KBM-7 (cell line): ENCODE measurements around the gene KIAA1328.
A peak's percentile ranks its signal among the peaks of the same experiment; 100 is the strongest.
"Not testable (repeated sequence)": the region's sequence is repeated elsewhere in the genome, so short reads cannot be mapped to it uniquely, and the experiment has no call there.

Source experiments
- DNase-seq: peaks from one replicate; pipeline ENCODE4 v3.0.0-alpha.2; 2015
- in situ Hi-C: fragments of 300-500 bp; cut with MboI; formaldehyde crosslinking; loops from 2 replicates; pipeline ENCODE4 v1.14.3; 2020; ENCODE audit warnings: low sequenced_read_pairs, low pct_unique_long_range_greater_than_20kb, mixed read lengths

KIAA1328 gene

DNA sequence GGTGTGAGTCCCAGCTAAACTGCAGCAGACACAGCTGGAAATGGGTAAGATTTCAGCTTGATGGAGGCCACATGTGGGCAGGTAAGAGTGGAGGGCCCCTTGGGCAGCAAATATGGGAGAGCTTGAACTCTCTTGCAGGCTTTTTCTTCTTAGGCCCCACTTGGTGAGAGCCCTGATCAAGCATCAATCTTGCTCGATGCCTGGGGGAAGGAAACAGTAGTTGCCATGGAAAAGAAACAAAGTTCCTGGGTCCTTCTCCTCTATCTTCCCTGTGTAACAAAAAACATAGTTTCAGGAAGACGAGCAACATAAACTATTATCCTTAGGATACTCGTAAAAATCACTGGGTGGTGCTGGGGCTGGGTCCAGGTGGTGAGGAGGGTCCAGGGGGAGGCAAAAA is 42.9 kb downstream of the KIAA1328 start:
- in situ Hi-C loops = no loop called here

DNA sequence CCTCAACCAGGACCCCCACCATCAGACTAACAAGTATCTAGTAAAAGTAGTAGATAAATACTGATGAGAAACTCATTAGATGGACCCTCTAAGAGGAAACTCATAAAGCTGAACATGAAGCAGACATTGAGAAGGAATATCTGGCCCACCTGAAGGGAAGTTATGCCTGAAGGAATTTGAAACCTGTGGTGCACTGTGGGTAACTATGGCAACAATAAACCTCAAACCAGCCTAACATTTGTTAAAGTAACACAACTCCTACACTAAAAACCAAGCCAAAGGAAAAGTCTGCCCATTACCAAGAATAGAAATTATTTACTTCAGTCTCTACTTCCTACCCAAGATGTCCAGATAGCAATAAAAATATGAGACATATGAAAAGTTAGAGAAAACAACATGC is 43.4 kb downstream of the KIAA1328 start:
- in situ Hi-C loops = no loop called here
- no peak for DNase-seq

More for the DNA sequence above, 42.9 kb downstream of the KIAA1328 start:
- no peak for DNase-seq

GRCh38 chr18:36873826-36874225 is 44.9 kb downstream of the KIAA1328 start:
- in situ Hi-C loops, DNase-seq: not testable (repeated sequence)

- DNase-seq, in situ Hi-C loops: not testable (repeated sequence)
Measured at GRCh38 chr18:36879796-36880195, 50.9 kb downstream of the KIAA1328 start.

DNA sequence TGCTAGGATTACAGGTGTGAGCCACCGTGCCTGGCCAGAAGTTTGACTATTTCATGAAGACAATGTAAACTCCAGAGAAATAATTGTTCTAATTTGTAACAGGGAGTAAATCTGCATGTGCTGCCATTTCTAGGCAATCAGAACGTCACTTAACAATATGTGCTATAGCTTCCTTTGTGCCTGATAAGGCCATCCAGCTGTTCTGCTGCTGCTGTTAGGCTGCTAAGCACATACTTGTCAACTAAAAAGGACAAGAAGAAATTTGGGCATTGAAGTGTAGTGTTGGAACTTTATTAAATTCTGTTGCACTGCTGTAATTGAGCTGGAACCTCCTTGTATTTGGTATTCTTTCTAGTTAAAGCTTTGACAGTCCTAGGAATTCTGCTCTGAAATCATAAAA is 57.1 kb downstream of the KIAA1328 start:
- no peak for DNase-seq
- in situ Hi-C loops = no loop called here

- in situ Hi-C loops = no loop called here
Measured at GRCh38 chr18:36887114-36887513, 58.2 kb downstream of the KIAA1328 start.

DNA sequence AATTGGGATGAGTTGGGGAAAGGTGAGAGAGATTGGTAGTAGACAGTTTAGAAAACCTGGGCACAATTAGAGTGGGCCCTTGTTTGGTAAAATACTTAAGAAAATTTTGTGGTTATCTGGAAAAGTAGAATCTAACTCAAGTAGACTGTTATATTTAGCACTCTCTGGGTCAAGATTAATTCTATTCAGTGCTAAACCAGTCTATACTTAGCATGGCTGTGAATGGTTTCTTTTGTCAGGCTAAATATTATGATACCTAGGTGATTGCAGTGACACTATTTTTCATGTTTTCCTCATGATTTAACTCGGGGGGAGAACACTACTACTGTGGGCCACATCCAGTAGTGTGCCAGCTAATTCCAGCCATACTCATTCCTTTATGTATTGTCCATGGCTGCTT is 58.9 kb downstream of the KIAA1328 start:
- in situ Hi-C loops = no loop called here
- no peak for DNase-seq

More at GRCh38 chr18:36887114-36887513, 58.2 kb downstream of the KIAA1328 start:
- DNase-seq = peak; percentile 9

- in situ Hi-C loops = no loop called here
- no peak for DNase-seq
Measured at GRCh38 chr18:36888778-36889177, 59.9 kb downstream of the KIAA1328 start.

DNA sequence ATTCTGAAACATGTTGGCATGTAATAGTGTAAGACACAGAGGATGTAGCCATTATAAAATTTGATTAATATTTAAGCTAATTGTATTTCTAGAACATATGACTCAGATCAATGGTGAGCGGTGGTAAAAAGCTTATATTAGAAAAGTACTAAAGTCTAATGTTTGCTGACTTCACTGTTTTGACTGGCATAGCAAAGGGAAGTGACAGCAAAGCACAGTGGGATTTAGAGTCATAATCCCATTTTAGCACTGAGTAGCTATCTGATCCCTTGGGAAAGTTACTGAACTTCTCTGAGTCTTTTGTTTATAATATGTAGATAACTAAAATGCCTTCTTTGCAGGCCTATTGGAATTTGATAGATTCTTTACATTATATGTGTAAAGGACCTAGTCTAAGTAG is 60.4 kb downstream of the KIAA1328 start:
- DNase-seq = no peak
- in situ Hi-C loops = no loop called here

GRCh38 chr18:36889742-36890141 is 60.8 kb downstream of the KIAA1328 start:
- in situ Hi-C loops = no loop called here
- DNase-seq = no peak

- in situ Hi-C loops = no loop called here
- no peak for DNase-seq
Measured at GRCh38 chr18:36890598-36890997, 61.7 kb downstream of the KIAA1328 start.

- in situ Hi-C loops = no loop called here
- DNase-seq = no peak
Measured at GRCh38 chr18:36893227-36893626, 64.3 kb downstream of the KIAA1328 start.

DNA sequence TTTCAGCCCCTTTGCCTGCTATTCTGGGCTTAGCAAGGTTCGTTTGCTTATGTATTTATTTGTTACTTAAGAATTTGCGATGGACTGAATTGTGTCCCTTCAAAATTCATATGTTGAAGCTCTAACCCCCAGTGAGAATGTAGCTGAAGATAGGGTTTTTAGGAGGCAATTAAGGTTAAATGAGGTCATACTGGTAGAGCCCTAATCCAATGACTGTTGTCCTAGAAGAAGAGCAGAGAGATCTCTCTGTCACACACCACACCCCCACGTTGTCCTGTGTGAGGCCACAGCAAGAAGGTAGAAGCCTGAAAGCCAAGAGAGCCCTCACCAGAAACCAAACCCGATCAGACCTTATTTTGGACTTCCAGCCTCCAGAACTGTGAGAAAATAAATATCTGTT is 66.7 kb downstream of the KIAA1328 start:
- no peak for DNase-seq

DNA sequence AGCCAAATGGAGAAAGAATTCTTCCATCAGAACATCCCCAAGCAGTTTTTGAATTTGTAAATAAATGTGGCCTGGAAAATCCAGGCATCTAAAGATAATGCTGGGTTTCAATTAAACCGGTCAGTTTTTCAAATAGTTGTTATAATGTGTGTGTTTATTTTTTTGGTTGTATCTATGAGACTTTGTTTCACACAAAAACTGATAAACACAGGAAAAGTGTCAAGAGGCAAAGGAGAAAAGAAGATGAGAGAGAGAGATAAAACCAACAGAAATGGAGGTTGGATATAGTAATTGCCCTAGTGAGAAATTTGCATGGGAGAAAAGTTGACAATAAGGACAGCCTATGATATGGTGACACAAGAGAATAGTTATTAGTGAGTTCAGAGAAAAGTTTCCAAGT is 68.3 kb downstream of the KIAA1328 start:
- no peak for DNase-seq
- in situ Hi-C loops = no loop called here

More for the DNA sequence above, 66.7 kb downstream of the KIAA1328 start:
- in situ Hi-C loops = no loop called here

GRCh38 chr18:36899289-36899688 is 70.4 kb downstream of the KIAA1328 start:
- DNase-seq = peak; percentile 62

DNA sequence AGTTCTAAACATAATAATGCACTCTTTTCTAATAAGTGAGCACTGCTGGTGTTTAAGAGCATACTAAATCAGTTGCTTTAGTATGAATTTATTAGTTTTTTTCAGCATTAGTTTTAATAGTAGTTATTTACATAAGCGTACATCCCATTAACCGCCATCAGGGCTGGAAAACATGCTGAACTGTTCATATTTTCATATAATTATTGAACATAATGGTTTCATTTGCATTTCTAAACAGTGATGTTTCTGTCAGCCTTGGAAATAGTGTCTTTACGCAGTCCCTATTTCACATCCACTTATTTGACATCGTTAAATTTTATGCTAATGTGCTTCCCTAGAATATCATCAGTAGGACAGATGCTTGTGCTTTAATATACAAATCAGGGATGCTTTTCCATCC is 71.5 kb downstream of the KIAA1328 start:
- in situ Hi-C loops = no loop called here

More at GRCh38 chr18:36899289-36899688, 70.4 kb downstream of the KIAA1328 start:
- in situ Hi-C loops = no loop called here

DNA sequence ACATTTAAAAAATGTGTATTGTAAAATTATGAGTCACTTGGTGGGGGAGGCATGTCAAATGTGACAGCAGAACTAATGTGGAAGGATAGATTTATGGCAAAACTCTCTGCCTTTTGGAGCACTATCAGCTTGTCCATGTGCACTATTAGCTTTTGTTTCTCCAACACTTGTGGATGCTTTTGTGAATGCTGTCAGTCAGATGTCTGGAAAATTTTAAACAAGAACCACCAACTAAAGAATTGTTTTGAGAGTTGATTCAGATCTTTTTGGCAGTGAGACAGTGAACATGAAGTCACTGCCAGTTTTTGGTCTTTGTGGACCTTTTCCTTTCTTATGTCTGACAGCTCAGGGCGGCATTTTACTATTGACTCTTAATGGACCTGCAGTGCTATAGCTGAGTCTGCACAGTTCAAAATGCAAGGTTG is 72.4 kb downstream of the KIAA1328 start:
- in situ Hi-C loops = no loop called here
- DNase-seq = no peak

More for the DNA sequence above, 71.5 kb downstream of the KIAA1328 start:
- no peak for DNase-seq

DNA sequence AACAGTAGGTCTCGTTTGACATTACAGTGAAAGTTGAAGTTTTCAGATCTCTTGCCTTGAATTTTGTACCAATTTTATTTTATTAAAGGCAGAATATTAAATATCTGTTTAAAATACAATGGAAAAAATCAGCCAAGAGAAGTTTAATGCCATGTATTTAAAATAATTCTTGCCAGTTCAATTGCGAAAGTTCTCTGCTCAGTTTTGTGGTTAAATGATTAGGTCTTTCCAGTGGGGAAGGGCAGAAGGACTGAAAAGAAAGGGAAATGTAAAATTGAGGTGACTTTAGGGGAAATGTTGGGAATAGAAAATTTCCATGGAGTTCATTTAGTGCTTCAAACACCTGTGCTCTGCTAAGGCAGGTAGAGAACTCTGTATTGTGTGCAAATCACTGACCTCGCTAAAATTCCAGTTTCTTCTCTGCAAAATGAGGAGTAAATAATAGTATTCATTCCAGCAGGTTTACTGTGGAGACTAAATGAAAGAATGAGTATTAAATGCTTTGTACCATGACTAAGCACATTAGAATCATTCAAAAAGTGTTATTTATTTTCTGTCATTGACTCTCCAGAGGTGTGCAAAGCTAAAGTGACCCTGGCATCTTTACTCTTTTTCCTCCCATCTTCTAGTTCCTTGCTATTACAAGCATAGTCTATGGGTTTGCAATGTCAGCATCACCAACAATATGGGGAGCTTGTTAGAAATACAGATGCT is 74.4 kb downstream of the KIAA1328 start:
- DNase-seq = no peak
- in situ Hi-C loops = no loop called here

GRCh38 chr18:36905571-36905970 is 76.6 kb downstream of the KIAA1328 start:
- in situ Hi-C loops = no loop called here
- DNase-seq = no peak

GRCh38 chr18:36909282-36909681 is 80.4 kb downstream of the KIAA1328 start:
- DNase-seq, in situ Hi-C loops: not testable (repeated sequence)

DNA sequence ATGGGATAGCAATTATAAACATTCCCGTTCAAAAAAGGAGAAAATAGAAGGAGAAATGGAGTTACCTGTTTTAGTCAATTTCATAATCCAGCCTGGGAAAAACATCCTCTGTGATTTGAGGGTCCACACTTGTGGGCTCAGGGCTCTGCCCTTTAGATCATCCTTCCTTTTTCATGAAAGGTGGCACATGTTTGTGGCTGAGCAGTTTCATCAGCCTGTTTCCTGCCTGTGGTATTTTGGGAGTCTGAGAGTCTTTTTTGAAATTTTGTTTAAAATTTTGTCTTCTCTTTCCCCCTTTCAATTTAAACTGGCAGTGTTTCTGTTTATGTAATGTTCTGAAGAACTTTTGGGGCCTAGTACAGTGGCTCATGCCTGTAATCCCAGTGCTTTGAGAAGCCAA is 84.0 kb downstream of the KIAA1328 start:
- in situ Hi-C loops = no loop called here
- DNase-seq = peak; percentile 65
